Endothelial cell of umbilical vein (primary cell): ENCODE data around the gene GJB3.

Experiments
- CTCF ChIP-seq, 2 donors: IDR thresholded peaks; 1 replicate in 1 of 2; 2 replicates in 1 of 2; pipeline ENCODE4 v1.5.1; 2011; ENCODE audit warnings: low read length in 2 of 2, mild to moderate bottlenecking in 2 of 2, moderate library complexity in 2 of 2, control low read depth in 1 of 2, inconsistent platforms in 1 of 2, low read depth in 1 of 2; ENCODE audit not compliant: insufficient read depth in 1 of 2; ENCODE audit errors: extremely low read depth in 1 of 2
- POLR2AphosphoS5 ChIP-seq: IDR thresholded peaks from 2 replicates; pipeline ENCODE4 v1.6.1; 2012; ENCODE audit warnings: low read depth, mild to moderate bottlenecking, control low read depth, low read length, moderate library complexity; ENCODE audit not compliant: insufficient read depth

- no peak for TF ChIP-seq CTCF (IDR thresholded peaks at IDR 0.05; ENCODE audit: extremely low read depth in 1 of 2, insufficient read depth in 1 of 2, low read depth in 1 of 2, low read length in 2 of 2)
- TF ChIP-seq POLR2AphosphoS5 = no peak
These were observed 6.1 kb upstream of the GJB3 start for GRCh38 chr1:34774957-34775356.
